Gastrocnemius medialis (tissue), 4 donors: ENCODE results near the gene TMEM126B. TPM values are rescaled to one million over a fixed set of nuclear protein-coding genes. Genes with fewer than 3 reads are reported as not detected.

Source experiments
- ATAC-seq, 2 donors: fragments of 150-250 bp; one replicate each; pipeline ENCODE4 v1.9.1; 2016
- DNase-seq, 2 donors: peaks; one replicate each; pipeline ENCODE4 v3.0.0-alpha.2; 2019
- H3K27ac ChIP-seq, 4 donors: fragments of 200-600 bp; sonication (generic); 1 replicate in 1 of 4; 2 replicates in 3 of 4; pipeline ENCODE4 v1.5.1; 2016 to 2018; ENCODE audit warnings: mild to moderate bottlenecking in 2 of 4, moderate library complexity in 1 of 4
- H3K27me3 ChIP-seq, 3 donors: fragments of 200-600 bp; sonication (generic) in 2 of 3; 1 replicate in 1 of 3; 2 replicates in 2 of 3; pipeline versions ENCODE4 v1.5.1 to v1.6.0; 2016 to 2019; ENCODE audit warnings: mild to moderate bottlenecking in 1 of 3, moderate library complexity in 1 of 3
- H3K36me3 ChIP-seq, 2 donors: fragments of 200-600 bp; sonication (generic) in 1 of 2; one replicate each; pipeline ENCODE4 v1.5.1; 2017 to 2018
- H3K4me1 ChIP-seq, 2 donors: fragments of 200-600 bp; sonication (generic) in 1 of 2; one replicate each; pipeline ENCODE4 v1.5.1; 2016 to 2017; ENCODE audit warnings: mild to moderate bottlenecking in 2 of 2
- H3K4me3 ChIP-seq, 4 donors: fragments of 200-600 bp; sonication (generic) in 3 of 4; 1 replicate in 1 of 4; 2 replicates in 3 of 4; pipeline ENCODE4 v1.5.1; 2016 to 2019; ENCODE audit warnings: mild to moderate bottlenecking in 2 of 4
- H3K9me3 ChIP-seq, 3 donors: fragments of 200-600 bp; sonication (generic) in 2 of 3; 1 replicate in 1 of 3; 2 replicates in 2 of 3; pipeline ENCODE4 v1.5.1; 2016 to 2019
- CTCF ChIP-seq, 5 experiments: fragments of 450-650 bp in 3 of 5; fragments of 200-600 bp in 2 of 5; sonication (generic) in 2 of 5; IDR thresholded peaks in 4 of 5; conservative IDR thresholded peaks in 1 of 5; 1 replicate in 4 of 5; 2 replicates in 1 of 5; pipeline ENCODE4 v1.5.1; 2016 to 2019; ENCODE audit warnings: antibody characterized with exemption in 5 of 5, mild to moderate bottlenecking in 3 of 5, moderate library complexity in 3 of 5
- POLR2A ChIP-seq, 2 donors: fragments of 450-650 bp; IDR thresholded peaks; one replicate each; pipeline ENCODE4 v1.6.1; 2017; ENCODE audit warnings: antibody characterized with exemption in 2 of 2, mild to moderate bottlenecking in 2 of 2, moderate library complexity in 2 of 2
- in situ Hi-C, 4 donors: fragments of 200-750 bp; cut with MboI; loops; one replicate each; pipeline versions ENCODE4 v1.15.0 to v1.8.0; 2017; ENCODE audit warnings: low sequenced_read_pairs in 4 of 4
- intact Hi-C: fragments of 100-400 bp; cut with DNase I; formaldehyde crosslinking; loops from one replicate; pipeline ENCODE4 v1.15.1; 2023; ENCODE audit warnings: low total_unique reads
- total RNA-seq, 4 donors: library from RNA; depleted of rRNA; stranded (reverse); fragments of >200 nt; gene quantifications; one replicate each; pipeline versions ENCODE4 v1.1.0 to v1.2.3, GENCODE V29; 2016

The TMEM126B gene
- total RNA-seq, 4 donors from 2014 or later: 13.6 to 38.6 (median 28.6) TPM

GRCh38 chr11:85620256-85620655, 8.1 kb upstream of the TMEM126B start:
- intact Hi-C loops (no loop called here), in situ Hi-C loops (loop anchor here in 2 of 4 donors (25.0 kb wide), 2 partner anchors 217 to 617 kb away; partner anchors contain the start of gene EED (in 1 of the 2))
- H3K9me3 ChIP-seq: no peaks in the 10 kb centered on the region
- H3K4me3 ChIP-seq: no peak overlapping the region
- H3K4me1 ChIP-seq: peaks cover 13 to 18% of the 10 kb centered on the region in 2 donors
- H3K27me3 ChIP-seq: no peaks in the 10 kb centered on the region
- ATAC-seq (no peak), DNase-seq (no peak)
- H3K27ac ChIP-seq: no peak overlapping the region
- no peaks in the 10 kb centered on the region for H3K36me3 ChIP-seq
- no peak for TF ChIP-seq CTCF (IDR thresholded peaks at IDR 0.05 in 4 of 5, conservative IDR thresholded peaks at IDR 0.05 in 1 of 5)
- TF ChIP-seq POLR2A (IDR thresholded peaks at IDR 0.05): no peak

GRCh38 chr11:85626496-85626895, 1.9 kb upstream of the TMEM126B start:
- Histone ChIP-seq H3K4me1 (peaks cover 28 to 33% of the 10 kb centered on the region in 2 donors), H3K4me3 (peak overlapping the region; percentile 69 to 99 (median 86)), H3K9me3 (no peaks in the 10 kb centered on the region), H3K27me3 (no peaks in the 10 kb centered on the region), H3K36me3 (peaks cover 0 to 3% of the 10 kb centered on the region in 2 donors), H3K27ac (peak overlapping the region; percentile 90 to 98 (median 95))
- in situ Hi-C loops: loop anchor here in 1 of 4 donors (25.0 kb wide), 1 partner anchor 436 kb away; the partner anchor contains the start of gene PICALM
- TF ChIP-seq CTCF (IDR thresholded peaks at IDR 0.05 in 4 of 5, conservative IDR thresholded peaks at IDR 0.05 in 1 of 5): no peak
- no peak for TF ChIP-seq POLR2A (IDR thresholded peaks at IDR 0.05)
- DNase-seq (peak in 1 of 2 donors; percentile 14), ATAC-seq (no peak)
- intact Hi-C loops: loop anchor here (5.0 kb wide), 1 partner anchor 1046 kb away; the partner anchor contains the start of gene ME3

- Histone ChIP-seq H3K9me3 (no peaks in the 10 kb centered on the region), H3K27me3 (no peaks in the 10 kb centered on the region), H3K4me1 (peaks cover 28 to 33% of the 10 kb centered on the region in 2 donors), H3K36me3 (peaks cover 0 to 10% of the 10 kb centered on the region in 2 donors), H3K27ac (peak within 1 kb of the TSS; percentile 90 to 98 (median 95)), H3K4me3 (peak within 1 kb of the TSS; percentile 69 to 99 (median 86))
- in situ Hi-C loops (loop anchor here in 1 of 4 donors (25.0 kb wide), 1 partner anchor 435 kb away; the partner anchor contains the start of gene PICALM), intact Hi-C loops (loop anchor here (1.0 to 5.0 kb wide), 2 partner anchors 675 to 1045 kb away; partner anchors contain the start of genes HIKESHI and ME3)
- DNase-seq (peak; percentile 24 to 50), ATAC-seq (peak; percentile 57 to 62)
- TF ChIP-seq CTCF (IDR thresholded peaks at IDR 0.05 in 4 of 5, conservative IDR thresholded peaks at IDR 0.05 in 1 of 5) (no peak), POLR2A (IDR thresholded peaks at IDR 0.05) (peak in 1 of 2 donors; percentile 28)
Observed at GRCh38 chr11:85627332-85627997, 928 bp upstream of the TMEM126B start, which contains the start of gene DLG2. DLG2 (minus strand) TSS chr11:85627344.

GRCh38 chr11:85628771-85629341, 463 bp downstream of the TMEM126B start:
- H3K4me3 ChIP-seq: peak overlapping the region; percentile 62 to 96 (median 72)
- peak overlapping the region; percentile 90 to 98 (median 95) for H3K27ac ChIP-seq
- no peak for DNase-seq
- peaks cover 28 to 33% of the 10 kb centered on the region in 2 donors for H3K4me1 ChIP-seq
- peaks cover 0 to 14% of the 10 kb centered on the region in 2 donors for H3K36me3 ChIP-seq
- peak; percentile 28 to 32 for ATAC-seq
- intact Hi-C loops (loop anchor here (1.0 to 5.0 kb wide), 6 partner anchors 18 to 1043 kb away; partner anchors contain the start of genes CCDC89, CREBZF, ME3 and TMEM126A), in situ Hi-C loops (loop anchor here in 1 of 4 donors (25.0 kb wide), 1 partner anchor 433 kb away; the partner anchor contains the start of gene PICALM)
- no peak for TF ChIP-seq CTCF (IDR thresholded peaks at IDR 0.05 in 4 of 5, conservative IDR thresholded peaks at IDR 0.05 in 1 of 5)
- no peak for TF ChIP-seq POLR2A (IDR thresholded peaks at IDR 0.05)
- no peaks in the 10 kb centered on the region for H3K9me3 ChIP-seq
- H3K27me3 ChIP-seq: no peaks in the 10 kb centered on the region
